ENCODE results near the gene SLC48A1.

GRCh38 chr12:47801904-47802246, 28.8 kb downstream of the SLC48A1 start:
- no peak for TF ChIP-seq POLR2A (IDR thresholded peaks at IDR 0.05)
- TF ChIP-seq CTCF (IDR thresholded peaks at IDR 0.05), result no peak
- no peak for TF ChIP-seq POLR2AphosphoS5 (IDR thresholded peaks at IDR 0.05)
- no peak for TF ChIP-seq EP300 (IDR thresholded peaks at IDR 0.05)
